Measurements from ENCODE around the gene C2orf81. TPM values are rescaled to one million over a fixed set of nuclear protein-coding genes. Genes with fewer than 3 reads are reported as not detected.

C2orf81 gene
- total RNA-seq, 1 donor from 2014 or later, result 6.0 TPM

GRCh38 chr2:74364533-74365505, 56.6 kb downstream of the C2orf81 start:
- Mint-ChIP-seq H3K9me3 (no peaks in the 10 kb centered on the region), H3K4me3 (no peak overlapping the region), H3K4me1 (no peaks in the 10 kb centered on the region), H3K27me3 (ENCODE audit: low read depth) (no peaks in the 10 kb centered on the region), H3K27ac (no peak overlapping the region), H3K36me3 (peaks cover 49% of the 10 kb centered on the region)
- TF ChIP-seq, protein P1, sequence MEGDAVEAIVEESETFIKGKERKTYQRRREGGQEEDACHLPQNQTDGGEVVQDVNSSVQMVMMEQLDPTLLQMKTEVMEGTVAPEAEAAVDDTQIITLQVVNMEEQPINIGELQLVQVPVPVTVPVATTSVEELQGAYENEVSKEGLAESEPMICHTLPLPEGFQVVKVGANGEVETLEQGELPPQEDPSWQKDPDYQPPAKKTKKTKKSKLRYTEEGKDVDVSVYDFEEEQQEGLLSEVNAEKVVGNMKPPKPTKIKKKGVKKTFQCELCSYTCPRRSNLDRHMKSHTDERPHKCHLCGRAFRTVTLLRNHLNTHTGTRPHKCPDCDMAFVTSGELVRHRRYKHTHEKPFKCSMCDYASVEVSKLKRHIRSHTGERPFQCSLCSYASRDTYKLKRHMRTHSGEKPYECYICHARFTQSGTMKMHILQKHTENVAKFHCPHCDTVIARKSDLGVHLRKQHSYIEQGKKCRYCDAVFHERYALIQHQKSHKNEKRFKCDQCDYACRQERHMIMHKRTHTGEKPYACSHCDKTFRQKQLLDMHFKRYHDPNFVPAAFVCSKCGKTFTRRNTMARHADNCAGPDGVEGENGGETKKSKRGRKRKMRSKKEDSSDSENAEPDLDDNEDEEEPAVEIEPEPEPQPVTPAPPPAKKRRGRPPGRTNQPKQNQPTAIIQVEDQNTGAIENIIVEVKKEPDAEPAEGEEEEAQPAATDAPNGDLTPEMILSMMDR (IDR thresholded peaks at IDR 0.05; ENCODE audit: unreplicated experiment), result no peak
- DNase-seq (ENCODE audit: low spot score in 2 of 2, unreplicated experiment in 2 of 2), result no peak

Other genes with a start within 250 kb of the C2orf81 start
- gene MOB1A, start 242.7 kb downstream of the C2orf81 start, total RNA-seq, result 90.4 to 98.3 TPM (median 96.4 TPM) in 3 replicates
- 35.3 to 39.1 TPM (median 37.9 TPM) in 3 replicates for gene MTHFD2, start 223.0 kb downstream of the C2orf81 start, total RNA-seq
- 7.5 to 9.3 TPM (median 9.2 TPM) in 3 replicates for gene SLC4A5, start 78.2 kb downstream of the C2orf81 start, total RNA-seq
- gene DCTN1, start 41.3 kb downstream of the C2orf81 start, total RNA-seq, result 125 to 136 TPM (median 132 TPM) in 3 replicates
- 20.2 to 25.0 TPM (median 23.7 TPM) in 3 replicates for gene WDR54, start 111 bp upstream of the C2orf81 start, total RNA-seq
- gene RTKN, start 20.3 kb upstream of the C2orf81 start, total RNA-seq, result 85.0 to 88.9 TPM (median 86.4 TPM) in 3 replicates
- 42.9 to 48.1 TPM (median 45.3 TPM) in 3 replicates for gene INO80B, start 33.5 kb upstream of the C2orf81 start, total RNA-seq
- 111 to 113 TPM (median 111 TPM) in 3 replicates for gene WBP1, start 36.8 kb upstream of the C2orf81 start, total RNA-seq
- 61.6 to 68.7 TPM (median 62.6 TPM) in 3 replicates for gene MOGS, start 43.8 kb upstream of the C2orf81 start, total RNA-seq
- 57.6 to 69.3 TPM (median 62.5 TPM) in 3 replicates for gene MRPL53, start 51.1 kb upstream of the C2orf81 start, total RNA-seq
- gene CCDC142, start 61.4 kb upstream of the C2orf81 start, total RNA-seq, result 25.5 to 29.4 TPM (median 26.2 TPM) in 3 replicates
- gene TTC31, start 61.5 kb upstream of the C2orf81 start, total RNA-seq, result 26.1 to 27.3 TPM (median 26.1 TPM) in 3 replicates
- gene LBX2, start 78.0 kb upstream of the C2orf81 start, total RNA-seq, result 0.86 to 1.1 TPM (median 0.89 TPM) in 3 replicates
- gene PCGF1, start 86.1 kb upstream of the C2orf81 start, total RNA-seq, result 17.0 to 23.0 TPM (median 20.3 TPM) in 3 replicates
- 0.18 TPM in 1 of 3 replicates, not detected in the others for gene TLX2, start 92.8 kb upstream of the C2orf81 start, total RNA-seq
- gene DQX1, start 104.6 kb upstream of the C2orf81 start, total RNA-seq, result 0.16 to 0.42 TPM (median 0.29 TPM) in 3 replicates
- gene AUP1, start 108.1 kb upstream of the C2orf81 start, total RNA-seq, result 86.2 to 89.4 TPM (median 86.8 TPM) in 3 replicates
- gene HTRA2, start 108.3 kb upstream of the C2orf81 start, total RNA-seq, result 25.1 to 26.1 TPM (median 25.7 TPM) in 3 replicates
- 20.3 to 26.7 TPM (median 21.9 TPM) in 3 replicates for gene LOXL3, start 132.3 kb upstream of the C2orf81 start, total RNA-seq
- gene DOK1, start 133.1 kb upstream of the C2orf81 start, total RNA-seq, result 10.7 to 11.9 TPM (median 10.8 TPM) in 3 replicates
- 7.4 to 7.9 TPM (median 7.7 TPM) in 3 replicates for gene M1AP, start 226.7 kb upstream of the C2orf81 start, total RNA-seq
- gene SEMA4F, start 232.6 kb upstream of the C2orf81 start, total RNA-seq, result 17.5 to 19.8 TPM (median 18.1 TPM) in 3 replicates

Measured in mesothelial cell of epicardium (in vitro differentiated cells).